Measurements from ENCODE around the gene ANKS1B. TPM values are rescaled to one million over a fixed set of nuclear protein-coding genes. Genes with fewer than 3 reads are reported as not detected.

The ANKS1B gene
- total and polyA plus RNA-seq, 2 of the 4 experiments (the other 2 are of a cell fraction) = 0.17 to 0.18 TPM

DNA sequence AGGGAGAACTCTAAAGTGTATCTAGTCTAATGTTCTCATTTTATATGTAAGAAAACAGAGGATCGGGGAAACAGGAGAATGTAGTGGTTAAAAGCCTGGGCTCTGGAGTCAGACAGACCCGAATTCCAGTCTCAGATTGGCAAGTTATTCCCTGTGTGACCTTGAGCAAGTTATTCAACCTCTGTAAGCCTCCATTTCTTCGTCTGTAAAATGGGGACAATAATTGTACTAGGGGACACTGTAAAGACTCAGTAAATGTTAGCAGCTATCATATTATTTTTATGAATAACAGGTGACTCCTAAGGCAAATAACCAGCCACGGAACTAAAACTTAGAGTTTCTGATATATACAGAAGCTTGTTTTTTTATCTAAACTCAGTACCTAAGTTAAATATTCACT lies 1187.5 kb downstream of the ANKS1B start:
- in situ Hi-C loops (cut with MboI; ENCODE audit: low sequenced_read_pairs) = no loop called here
- Histone ChIP-seq H2AK9ac (replicated peaks; ENCODE audit: low read depth, low read length, poor library complexity) (no peak overlapping the region), H3K23ac (ENCODE audit: low read depth, low read length) (no peak overlapping the region), H3K27me3 (ENCODE audit: control insufficient read depth, insufficient read depth, low read length) (peaks cover 2% of the 10 kb centered on the region; the same call in 1 of the 2 replicates), H4K20me1 (ENCODE audit: insufficient read depth, low read length) (no peaks in the 10 kb centered on the region), H2BK5ac (ENCODE audit: low read depth, low read length, poor library complexity, severe bottlenecking) (no peak overlapping the region), H3K4me3 (ENCODE audit: insufficient read depth, low read depth, low read length) (no peak overlapping the region), H4K91ac (ENCODE audit: insufficient read depth, low read depth, low read length) (no peak overlapping the region), H3K4ac (ENCODE audit: low read depth, low read length) (no peak overlapping the region), H3K4me1 (ENCODE audit: control insufficient read depth, insufficient read depth, low read length) (no peaks in the 10 kb centered on the region), H4K8ac (ENCODE audit: low read depth in 2 of 2, low read length in 2 of 2) (no peak overlapping the region), H2BK120ac (ENCODE audit: low read depth, low read length) (no peak overlapping the region), H3K4me2 (ENCODE audit: low read depth, low read length) (no peak overlapping the region), H4K5ac (ENCODE audit: low read depth, low read length) (no peak overlapping the region), H3K56ac (ENCODE audit: extremely low read depth, insufficient read depth, low read length) (no peak overlapping the region), H2BK15ac (ENCODE audit: low read depth, low read length) (no peak overlapping the region), H3K79me1 (ENCODE audit: low read depth in 1 of 2, low read length in 2 of 2) (no peaks in the 10 kb centered on the region), H3K36me3 (ENCODE audit: control insufficient read depth, insufficient read depth, low read length) (no peaks in the 10 kb centered on the region), H2BK20ac (ENCODE audit: low read depth, low read length) (no peak overlapping the region), H3K9me1 (ENCODE audit: insufficient read depth, low read length) (no peaks in the 10 kb centered on the region), H3K9me3 (ENCODE audit: control insufficient read depth, insufficient read depth, low read length) (no peaks in the 10 kb centered on the region), H2AK5ac (ENCODE audit: low read depth, low read length) (no peak overlapping the region), H3K27ac (ENCODE audit: insufficient read depth, low read length) (no peak overlapping the region), H2AFZ (replicated peaks; ENCODE audit: low read length, poor library complexity) (no peak overlapping the region), H3K9ac (ENCODE audit: low read depth, low read length) (no peak overlapping the region), H3K18ac (ENCODE audit: low read depth, low read length) (no peak overlapping the region), H3K14ac (replicated peaks; ENCODE audit: low read depth, low read length) (no peak overlapping the region)
- CTCF ChIA-PET = no interaction called here
- dilution Hi-C loops (cut with HindIII; ENCODE audit: low sequenced_read_pairs, unreplicated experiment) = no loop called here
- POLR2A ChIA-PET (ENCODE audit: unreplicated experiment) = no interaction called here
- DNase-seq (no peak), ATAC-seq (ENCODE audit: low read depth) (no peak)
- intact Hi-C loops (cut with micrococcal nuclease) = no loop called here
- no CpG with 5 or more reads among the region's 4 CpGs for WGBS, 2 experiments (ENCODE audit: extremely low coverage in 2 of 2, insufficient read length in 1 of 2)
- BruUV-seq (replicated peaks) = no TSS peak
- no peak for TF ChIP-seq MAFK (IDR thresholded peaks at IDR 0.05; ENCODE audit: low read depth, low read length)
- TF ChIP-seq FOS (IDR thresholded peaks at IDR 0.05; ENCODE audit: low read depth, low read length) = no peak
- no peak for TF ChIP-seq USF2 (IDR thresholded peaks at IDR 0.05; ENCODE audit: low read depth, low read length)
- no peak for TF ChIP-seq MXI1 (IDR thresholded peaks at IDR 0.05; ENCODE audit: borderline replicate concordance, low read depth, low read length)
- no peak for TF ChIP-seq ELK1 (IDR thresholded peaks at IDR 0.05; ENCODE audit: borderline replicate concordance, low read depth, low read length)
- TF ChIP-seq POLR2A (IDR thresholded peaks at IDR 0.05; ENCODE audit: low read depth, low read length) = no peak
- TF ChIP-seq, protein P1, sequence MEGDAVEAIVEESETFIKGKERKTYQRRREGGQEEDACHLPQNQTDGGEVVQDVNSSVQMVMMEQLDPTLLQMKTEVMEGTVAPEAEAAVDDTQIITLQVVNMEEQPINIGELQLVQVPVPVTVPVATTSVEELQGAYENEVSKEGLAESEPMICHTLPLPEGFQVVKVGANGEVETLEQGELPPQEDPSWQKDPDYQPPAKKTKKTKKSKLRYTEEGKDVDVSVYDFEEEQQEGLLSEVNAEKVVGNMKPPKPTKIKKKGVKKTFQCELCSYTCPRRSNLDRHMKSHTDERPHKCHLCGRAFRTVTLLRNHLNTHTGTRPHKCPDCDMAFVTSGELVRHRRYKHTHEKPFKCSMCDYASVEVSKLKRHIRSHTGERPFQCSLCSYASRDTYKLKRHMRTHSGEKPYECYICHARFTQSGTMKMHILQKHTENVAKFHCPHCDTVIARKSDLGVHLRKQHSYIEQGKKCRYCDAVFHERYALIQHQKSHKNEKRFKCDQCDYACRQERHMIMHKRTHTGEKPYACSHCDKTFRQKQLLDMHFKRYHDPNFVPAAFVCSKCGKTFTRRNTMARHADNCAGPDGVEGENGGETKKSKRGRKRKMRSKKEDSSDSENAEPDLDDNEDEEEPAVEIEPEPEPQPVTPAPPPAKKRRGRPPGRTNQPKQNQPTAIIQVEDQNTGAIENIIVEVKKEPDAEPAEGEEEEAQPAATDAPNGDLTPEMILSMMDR (conservative IDR thresholded peaks at IDR 0.05; ENCODE audit: low read depth, low read length) = no peak
- TF ChIP-seq RFX5 (IDR thresholded peaks at IDR 0.05; ENCODE audit: low read depth, low read length) = no peak
- no peak for TF ChIP-seq CEBPB (IDR thresholded peaks at IDR 0.05; ENCODE audit: low read depth, low read length)
- TF ChIP-seq RAD21 (IDR thresholded peaks at IDR 0.05; ENCODE audit: low read length) = no peak
- TF ChIP-seq MAZ (IDR thresholded peaks at IDR 0.05; ENCODE audit: borderline replicate concordance, low read depth, low read length) = no peak
- TF ChIP-seq SMC3 (IDR thresholded peaks at IDR 0.05; ENCODE audit: low read depth, low read length) = no peak
- TF ChIP-seq CHD1 (IDR thresholded peaks at IDR 0.05; ENCODE audit: low read depth, low read length) = no peak
- no peak for TF ChIP-seq BHLHE40 (IDR thresholded peaks at IDR 0.05; ENCODE audit: low read depth, low read length)
- no peak for TF ChIP-seq NFE2L2 (IDR thresholded peaks at IDR 0.05; ENCODE audit: low read depth, low read length)

All from IMR-90 (cell line).